ENCODE data around the gene ALK.

Gene ALK

DNA sequence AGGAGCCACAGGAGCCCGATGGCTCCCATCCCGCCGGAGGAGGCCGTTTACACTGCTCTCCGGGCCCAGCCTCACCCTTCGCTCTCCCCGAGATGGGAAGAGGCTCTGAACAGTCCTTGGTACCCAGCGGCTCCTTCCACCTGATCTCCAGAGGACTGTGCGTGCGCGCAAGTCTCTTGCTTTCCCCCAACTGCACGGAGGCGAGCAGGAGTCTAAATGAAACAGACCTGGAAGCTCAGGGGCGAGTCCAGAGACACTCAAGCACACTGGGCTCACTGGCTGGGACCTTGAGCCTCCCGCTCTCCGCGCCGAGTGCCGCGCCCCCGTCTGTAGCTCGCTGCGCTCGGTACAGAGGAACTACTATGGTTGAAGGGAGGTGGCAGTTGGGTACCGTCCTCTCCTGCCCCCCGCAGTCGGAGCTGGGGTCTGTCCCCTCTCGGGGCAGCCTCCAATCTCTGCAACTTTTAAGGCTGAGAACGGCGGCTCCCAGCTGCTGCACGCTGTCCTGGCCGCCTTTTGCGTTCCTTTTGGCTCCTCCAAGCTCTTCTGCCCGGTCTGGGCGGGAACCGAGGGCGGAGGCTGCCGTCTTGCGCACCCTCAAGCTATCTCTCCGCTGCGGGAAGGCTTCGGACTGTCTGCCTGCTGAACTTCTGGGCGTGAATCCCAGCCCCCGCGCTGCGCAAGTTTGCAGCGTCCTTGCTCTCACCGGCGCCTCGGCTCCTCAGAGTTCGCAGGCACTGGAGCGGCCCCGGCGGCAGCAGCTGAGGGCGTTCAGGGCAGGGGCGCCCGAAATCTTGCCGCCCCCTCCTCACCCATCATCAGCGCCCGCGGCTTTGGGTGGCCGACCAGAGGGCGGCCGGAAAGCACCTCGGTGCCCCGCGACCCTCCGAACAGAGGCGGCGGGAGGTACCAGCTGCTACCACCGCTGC lies 491 bp downstream of the ALK start:
- Mint-ChIP-seq H3K27ac (no peak overlapping the region), H3K4me1 (peaks cover 6% of the 10 kb centered on the region), H3K9me3 (peaks cover 6% of the 10 kb centered on the region), H3K27me3 (peaks cover 68% of the 10 kb centered on the region), H3K4me3 (peak overlapping the region; percentile 26), H3K36me3 (no peaks in the 10 kb centered on the region)
- no peak for ATAC-seq

DNA sequence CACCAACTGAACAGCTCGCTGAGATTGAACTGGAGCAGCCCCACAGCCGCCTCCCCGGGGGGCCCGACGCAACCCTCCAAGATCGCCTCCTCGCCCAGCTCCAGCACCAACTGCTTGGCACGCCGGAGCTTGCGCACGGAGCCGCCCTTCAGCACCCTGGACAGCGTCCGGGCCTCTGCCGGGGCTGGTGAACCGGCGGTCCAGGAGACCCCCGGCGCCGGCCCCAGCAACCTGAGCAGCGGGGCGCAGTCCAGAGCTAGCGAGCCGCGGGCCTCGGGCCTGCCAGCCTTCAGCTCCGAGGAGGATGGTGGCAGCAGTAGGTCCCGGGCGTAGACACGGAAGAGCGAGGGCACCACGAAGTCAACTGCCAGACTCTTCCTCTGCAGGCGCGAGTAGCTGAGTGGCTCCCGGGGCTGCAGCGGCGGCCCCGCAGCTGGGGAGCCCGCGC lies 1.2 kb downstream of the ALK start:
- ATAC-seq = no peak
- H3K4me3 Mint-ChIP-seq = no peak overlapping the region
- no peaks in the 10 kb centered on the region for H3K36me3 Mint-ChIP-seq
- peaks cover 6% of the 10 kb centered on the region for H3K4me1 Mint-ChIP-seq
- peaks cover 3% of the 10 kb centered on the region for H3K9me3 Mint-ChIP-seq
- H3K27ac Mint-ChIP-seq = no peak overlapping the region
- peaks cover 70% of the 10 kb centered on the region for H3K27me3 Mint-ChIP-seq

GRCh38 chr2:29918941-29919340 lies 2.4 kb downstream of the ALK start:
- ATAC-seq = no peak
- Mint-ChIP-seq H3K4me3 (no peak overlapping the region), H3K4me1 (peaks cover 6% of the 10 kb centered on the region)

GRCh38 chr2:29917781-29918180 lies 3.6 kb downstream of the ALK start:
- Mint-ChIP-seq H3K27me3 (peaks cover 66% of the 10 kb centered on the region), H3K4me1 (peaks cover 6% of the 10 kb centered on the region), H3K27ac (no peak overlapping the region), H3K9me3 (peaks cover 5% of the 10 kb centered on the region), H3K36me3 (no peaks in the 10 kb centered on the region), H3K4me3 (no peak overlapping the region)
- no peak for ATAC-seq

More at GRCh38 chr2:29918941-29919340, 2.4 kb downstream of the ALK start:
- no peaks in the 10 kb centered on the region for H3K36me3 Mint-ChIP-seq
- peaks cover 63% of the 10 kb centered on the region for H3K27me3 Mint-ChIP-seq
- peaks cover 5% of the 10 kb centered on the region for H3K9me3 Mint-ChIP-seq
- no peak overlapping the region for H3K27ac Mint-ChIP-seq

DNA sequence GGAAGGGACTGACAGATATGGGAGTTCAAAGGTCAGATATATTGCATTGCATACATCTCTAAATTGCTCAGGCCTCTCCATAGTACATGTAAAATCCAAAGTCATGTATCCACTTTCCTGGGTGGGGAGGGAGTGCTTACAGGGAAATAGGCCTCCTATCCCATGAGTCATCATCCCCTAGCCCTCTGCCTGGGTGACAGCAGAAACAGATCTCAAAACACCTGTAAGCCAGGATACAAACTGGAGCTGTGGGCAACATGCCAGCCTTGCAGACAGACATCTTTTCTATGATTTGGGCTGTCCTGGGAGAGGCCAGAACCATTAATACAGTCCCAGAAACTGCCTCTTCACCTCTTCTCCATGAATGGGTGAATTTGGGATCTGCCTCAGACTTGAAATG lies 4.8 kb downstream of the ALK start:
- Mint-ChIP-seq H3K9me3 (peaks cover 5% of the 10 kb centered on the region), H3K4me3 (no peak overlapping the region), H3K4me1 (peaks cover 6% of the 10 kb centered on the region), H3K27ac (no peak overlapping the region), H3K27me3 (peaks cover 67% of the 10 kb centered on the region), H3K36me3 (no peaks in the 10 kb centered on the region)
- no peak for ATAC-seq

DNA sequence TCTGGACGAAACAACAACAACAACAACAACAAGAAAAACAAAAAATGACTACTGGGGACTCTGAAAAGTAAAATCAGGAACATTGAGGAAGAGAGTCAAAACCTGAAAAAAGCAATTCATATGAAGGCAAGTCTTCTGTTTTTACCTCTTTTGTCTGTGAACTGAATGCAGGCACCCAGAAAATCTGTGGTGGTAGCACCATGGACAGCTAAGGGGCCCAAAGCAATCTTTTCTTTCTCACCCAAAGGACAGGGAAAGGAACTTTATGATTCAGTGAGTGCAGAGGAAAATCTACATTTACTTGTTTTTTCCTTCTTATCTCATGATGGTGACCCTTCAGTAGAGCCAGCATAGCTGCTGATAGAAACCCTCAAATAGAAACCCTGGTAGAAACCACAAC lies 10.4 kb downstream of the ALK start:
- no peaks in the 10 kb centered on the region for H3K36me3 Mint-ChIP-seq
- H3K4me1 Mint-ChIP-seq = no peaks in the 10 kb centered on the region
- H3K27ac Mint-ChIP-seq = no peak overlapping the region
- H3K9me3 Mint-ChIP-seq = peaks cover 7% of the 10 kb centered on the region
- ATAC-seq = no peak
- no peak overlapping the region for H3K4me3 Mint-ChIP-seq
- peaks cover 35% of the 10 kb centered on the region for H3K27me3 Mint-ChIP-seq

- Mint-ChIP-seq H3K4me3 (no peak overlapping the region), H3K27ac (no peak overlapping the region), H3K4me1 (no peaks in the 10 kb centered on the region), H3K9me3 (peaks cover 7% of the 10 kb centered on the region), H3K27me3 (peaks cover 35% of the 10 kb centered on the region), H3K36me3 (no peaks in the 10 kb centered on the region)
- ATAC-seq = no peak
Observed at GRCh38 chr2:29910465-29910864, 10.9 kb downstream of the ALK start.

- no peak overlapping the region for H3K27ac Mint-ChIP-seq
- H3K4me3 Mint-ChIP-seq = no peak overlapping the region
- H3K27me3 Mint-ChIP-seq = peaks cover 41% of the 10 kb centered on the region
- no peaks in the 10 kb centered on the region for H3K9me3 Mint-ChIP-seq
- no peaks in the 10 kb centered on the region for H3K4me1 Mint-ChIP-seq
- no peaks in the 10 kb centered on the region for H3K36me3 Mint-ChIP-seq
- no peak for ATAC-seq
Observed at GRCh38 chr2:29902356-29902755, 19.0 kb downstream of the ALK start.

GRCh38 chr2:29900971-29901633 lies 20.3 kb downstream of the ALK start:
- H3K4me1 Mint-ChIP-seq = no peaks in the 10 kb centered on the region
- peaks cover 44% of the 10 kb centered on the region for H3K27me3 Mint-ChIP-seq
- H3K27ac Mint-ChIP-seq = no peak overlapping the region
- H3K36me3 Mint-ChIP-seq = no peaks in the 10 kb centered on the region
- H3K9me3 Mint-ChIP-seq = no peaks in the 10 kb centered on the region
- no peak for ATAC-seq
- no peak overlapping the region for H3K4me3 Mint-ChIP-seq

DNA sequence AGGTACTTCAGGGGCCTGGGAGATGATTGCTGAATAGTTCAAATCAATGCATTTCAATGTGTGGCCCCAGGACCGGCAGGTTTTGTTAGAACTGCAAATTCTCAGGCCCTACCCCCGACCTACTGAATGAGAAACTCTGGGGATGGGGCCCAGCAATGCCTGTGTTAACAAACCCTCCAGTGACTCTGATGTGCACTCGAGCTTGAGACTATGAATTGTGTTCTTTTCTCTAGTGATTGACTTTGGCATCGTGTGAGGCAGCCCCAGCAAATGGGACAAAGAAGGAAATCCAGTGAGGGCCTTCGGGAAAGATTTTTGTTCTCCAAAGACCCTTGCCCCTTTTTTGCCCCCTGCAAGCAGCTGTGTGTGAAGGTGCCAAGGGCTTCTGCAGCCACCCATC lies 22.4 kb downstream of the ALK start:
- no peaks in the 10 kb centered on the region for H3K9me3 Mint-ChIP-seq
- no peaks in the 10 kb centered on the region for H3K4me1 Mint-ChIP-seq
- H3K27ac Mint-ChIP-seq = no peak overlapping the region
- no peak for ATAC-seq
- peaks cover 43% of the 10 kb centered on the region for H3K27me3 Mint-ChIP-seq
- no peak overlapping the region for H3K4me3 Mint-ChIP-seq
- no peaks in the 10 kb centered on the region for H3K36me3 Mint-ChIP-seq

DNA sequence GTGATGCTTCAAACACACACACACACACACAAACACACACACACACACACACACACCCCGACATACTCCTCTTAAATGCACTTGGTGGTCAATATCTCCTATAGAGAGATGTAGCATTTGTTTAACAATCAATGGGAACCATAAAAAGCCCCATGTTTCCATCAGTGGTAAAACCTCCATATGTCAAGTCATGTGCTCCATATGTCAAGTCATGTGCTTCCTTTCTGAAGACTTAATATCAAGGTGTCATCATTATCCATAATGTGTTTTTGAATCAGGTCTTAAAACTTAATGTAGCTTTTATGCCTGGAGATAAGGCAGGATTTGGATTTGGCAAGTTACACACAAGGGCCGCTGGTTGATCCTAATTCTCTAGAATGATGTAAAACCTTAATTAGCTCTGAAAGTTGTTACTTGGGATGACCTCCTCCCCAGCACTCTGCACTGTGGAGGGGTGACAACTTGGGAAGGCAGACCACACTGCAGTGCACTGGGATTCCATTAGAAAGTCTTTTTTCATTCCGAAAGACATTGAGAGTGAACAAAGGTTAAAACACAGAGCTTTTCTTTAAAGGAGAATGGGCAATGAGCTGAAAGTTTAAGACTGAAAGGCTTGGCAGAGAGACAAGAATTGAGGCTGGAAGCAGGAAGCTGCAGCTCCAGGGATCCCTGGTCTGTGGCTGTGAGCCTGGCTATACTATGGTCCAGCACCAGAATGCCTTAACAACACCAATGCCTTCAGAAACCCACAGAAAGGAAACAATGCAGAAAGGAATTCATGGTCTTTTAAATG lies 26.4 kb downstream of the ALK start:
- Mint-ChIP-seq H3K27ac (no peak overlapping the region), H3K27me3 (peaks cover 35% of the 10 kb centered on the region), H3K36me3 (no peaks in the 10 kb centered on the region), H3K4me1 (no peaks in the 10 kb centered on the region), H3K4me3 (no peak overlapping the region), H3K9me3 (no peaks in the 10 kb centered on the region)
- no peak for ATAC-seq

- no peak for ATAC-seq
- Mint-ChIP-seq H3K27me3 (peaks cover 38% of the 10 kb centered on the region), H3K27ac (no peak overlapping the region), H3K4me3 (no peak overlapping the region), H3K9me3 (no peaks in the 10 kb centered on the region), H3K4me1 (no peaks in the 10 kb centered on the region), H3K36me3 (no peaks in the 10 kb centered on the region)
Observed at GRCh38 chr2:29892585-29893259, 28.7 kb downstream of the ALK start.

- H3K4me1 Mint-ChIP-seq = no peaks in the 10 kb centered on the region
- no peak overlapping the region for H3K27ac Mint-ChIP-seq
- no peaks in the 10 kb centered on the region for H3K36me3 Mint-ChIP-seq
- H3K4me3 Mint-ChIP-seq = no peak overlapping the region
- H3K9me3 Mint-ChIP-seq = peaks cover 7% of the 10 kb centered on the region
- no peak for ATAC-seq
- H3K27me3 Mint-ChIP-seq = peaks cover 28% of the 10 kb centered on the region
Observed at GRCh38 chr2:29881089-29881730, 40.2 kb downstream of the ALK start.

DNA sequence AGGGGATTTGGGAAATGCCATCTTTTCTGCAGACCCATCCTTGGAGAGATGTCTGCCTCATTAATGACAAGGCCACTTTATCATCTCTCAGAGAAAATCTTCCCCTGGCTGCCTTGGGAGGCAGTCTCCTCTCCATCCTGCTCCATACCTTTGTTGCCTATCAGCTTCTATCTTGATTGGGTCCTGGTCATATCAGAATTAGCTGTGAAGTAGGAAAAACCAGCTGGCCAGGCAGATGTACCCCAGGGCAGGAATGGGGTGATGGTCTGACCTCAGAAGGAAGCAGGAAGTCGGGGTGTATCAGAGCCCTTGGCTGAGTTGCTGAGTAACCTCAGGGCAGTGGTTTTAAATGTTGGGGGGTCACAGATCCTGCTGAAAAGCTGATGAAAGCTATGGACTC lies 41.3 kb downstream of the ALK start:
- no peak for ATAC-seq
- Mint-ChIP-seq H3K27ac (no peak overlapping the region), H3K9me3 (peaks cover 7% of the 10 kb centered on the region), H3K4me1 (no peaks in the 10 kb centered on the region), H3K36me3 (no peaks in the 10 kb centered on the region), H3K4me3 (no peak overlapping the region), H3K27me3 (peaks cover 28% of the 10 kb centered on the region)
